Transverse colon (tissue), 4 donors: ENCODE data around the gene CEBPB. TPM values are rescaled to one million over a fixed set of nuclear protein-coding genes. Genes with fewer than 3 reads are reported as not detected.
A peak's percentile ranks its signal among the peaks of the same experiment; 100 is the strongest.

Experiments used
- DNase-seq: peaks from one replicate; pipeline ENCODE4 v3.0.0-alpha.2; 2019
- H3K27ac ChIP-seq, 4 donors: fragments of 200-600 bp; sonication (generic); 2 replicates each; pipeline ENCODE4 v1.5.1; 2016 to 2018; ENCODE audit warnings: inconsistent platforms in 4 of 4
- H3K27me3 ChIP-seq: fragments of 200-600 bp; sonication (generic); 2 replicates; pipeline ENCODE4 v1.5.1; 2017; ENCODE audit warnings: inconsistent platforms
- H3K36me3 ChIP-seq, 4 donors: fragments of 200-600 bp; sonication (generic); 2 replicates each; pipeline ENCODE4 v1.5.1; 2017 to 2019; ENCODE audit warnings: inconsistent platforms in 4 of 4
- H3K4me1 ChIP-seq, 4 donors: fragments of 200-600 bp; sonication (generic); 2 replicates each; pipeline ENCODE4 v1.5.1; 2017 to 2020; ENCODE audit warnings: inconsistent platforms in 4 of 4
- H3K4me3 ChIP-seq, 4 donors: fragments of 200-600 bp; sonication (generic); 1 replicate in 1 of 4; 2 replicates in 3 of 4; pipeline versions ENCODE4 v1.5.1 to v1.6.1; 2017 to 2019; ENCODE audit warnings: inconsistent platforms in 4 of 4
- H3K9me3 ChIP-seq, 2 donors: fragments of 200-600 bp; sonication (generic); 2 replicates each; pipeline ENCODE4 v1.5.1; 2017 to 2019; ENCODE audit warnings: inconsistent platforms in 2 of 2
- EP300 ChIP-seq: sonication (generic); formaldehyde crosslinking; IDR thresholded peaks from one replicate; pipeline ENCODE4 v1.6.1; 2017; ENCODE audit warnings: antibody characterized with exemption, low read depth
- POLR2A ChIP-seq: fragments of 450-650 bp; IDR thresholded peaks from one replicate; pipeline ENCODE4 v1.6.1; 2016; ENCODE audit warnings: antibody characterized with exemption, mild to moderate bottlenecking, moderate library complexity
- POLR2AphosphoS5 ChIP-seq, 3 donors: sonication (generic); formaldehyde crosslinking; IDR thresholded peaks; one replicate each; pipeline ENCODE4 v1.6.1; 2016; ENCODE audit warnings: antibody characterized with exemption in 3 of 3
- WGBS, 2 donors: methylation state at CpG; one replicate each; pipeline ENCODE4 v1.1.5; 2018; ENCODE audit warnings: low coverage in 1 of 2; 5-methylcytosine and 5-hydroxymethylcytosine counted together
- in situ Hi-C, 4 donors: fragments of 200-750 bp; cut with MboI; loops; one replicate each; pipeline versions ENCODE4 v1.15.0 to v1.15.1; 2017; ENCODE audit warnings: low sequenced_read_pairs in 3 of 4, low pct_ligation_motif_present in 1 of 4, low pct_unique_long_range_greater_than_20kb in 1 of 4
- intact Hi-C: fragments of 100-400 bp; cut with DNase I; formaldehyde crosslinking; loops from one replicate; pipeline ENCODE4 v1.15.1; 2023; ENCODE audit warnings: low total_unique reads
- total RNA-seq, 4 donors: library from RNA; depleted of rRNA; stranded (reverse); fragments of >200 nt; gene quantifications; one replicate each; pipeline ENCODE4 v1.1.0, GENCODE V29; 2016
- TF ChIP-seq, protein P1 (sequence below), 5 experiments: fragments of 200-600 bp in 3 of 5; fragments of 450-650 bp in 2 of 5; sonication (generic) in 3 of 5; IDR thresholded peaks; 1 replicate in 2 of 5; 2 replicates in 3 of 5; pipeline ENCODE4 v1.5.1; 2016 to 2017; ENCODE audit warnings: antibody characterized with exemption in 5 of 5, inconsistent platforms in 3 of 5, mild to moderate bottlenecking in 2 of 5, moderate library complexity in 1 of 5

The CEBPB gene
- total RNA-seq, 4 donors from 2014 or later = 26.1 to 78.9 (median 57.1) TPM

- H3K27ac ChIP-seq = no peak overlapping the region
- no peak overlapping the region for H3K4me3 ChIP-seq
- no peaks in the 10 kb centered on the region for H3K36me3 ChIP-seq
- intact Hi-C loops (no loop called here), in situ Hi-C loops (loop anchor here in 1 of 4 donors (25.0 kb wide), 1 partner anchor 122 kb away; no protein-coding TSS in a partner anchor)
- no peaks in the 10 kb centered on the region for H3K9me3 ChIP-seq
- no peak for DNase-seq
- no peak for TF ChIP-seq POLR2A
- no peak for TF ChIP-seq POLR2AphosphoS5 (IDR thresholded peaks at IDR 0.05)
- TF ChIP-seq, protein P1, sequence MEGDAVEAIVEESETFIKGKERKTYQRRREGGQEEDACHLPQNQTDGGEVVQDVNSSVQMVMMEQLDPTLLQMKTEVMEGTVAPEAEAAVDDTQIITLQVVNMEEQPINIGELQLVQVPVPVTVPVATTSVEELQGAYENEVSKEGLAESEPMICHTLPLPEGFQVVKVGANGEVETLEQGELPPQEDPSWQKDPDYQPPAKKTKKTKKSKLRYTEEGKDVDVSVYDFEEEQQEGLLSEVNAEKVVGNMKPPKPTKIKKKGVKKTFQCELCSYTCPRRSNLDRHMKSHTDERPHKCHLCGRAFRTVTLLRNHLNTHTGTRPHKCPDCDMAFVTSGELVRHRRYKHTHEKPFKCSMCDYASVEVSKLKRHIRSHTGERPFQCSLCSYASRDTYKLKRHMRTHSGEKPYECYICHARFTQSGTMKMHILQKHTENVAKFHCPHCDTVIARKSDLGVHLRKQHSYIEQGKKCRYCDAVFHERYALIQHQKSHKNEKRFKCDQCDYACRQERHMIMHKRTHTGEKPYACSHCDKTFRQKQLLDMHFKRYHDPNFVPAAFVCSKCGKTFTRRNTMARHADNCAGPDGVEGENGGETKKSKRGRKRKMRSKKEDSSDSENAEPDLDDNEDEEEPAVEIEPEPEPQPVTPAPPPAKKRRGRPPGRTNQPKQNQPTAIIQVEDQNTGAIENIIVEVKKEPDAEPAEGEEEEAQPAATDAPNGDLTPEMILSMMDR (IDR thresholded peaks at IDR 0.05) = no peak
- no peak for TF ChIP-seq EP300
- WGBS, 2 donors = 31 to 40% methylated on average over 4 to 8 of the region's 8 CpGs
- peaks cover 0 to 13% (median 8%) of the 10 kb centered on the region in 4 donors for H3K4me1 ChIP-seq
- no peaks in the 10 kb centered on the region for H3K27me3 ChIP-seq
Measured at GRCh38 chr20:50215101-50215690, 24.6 kb downstream of the CEBPB start.

DNA sequence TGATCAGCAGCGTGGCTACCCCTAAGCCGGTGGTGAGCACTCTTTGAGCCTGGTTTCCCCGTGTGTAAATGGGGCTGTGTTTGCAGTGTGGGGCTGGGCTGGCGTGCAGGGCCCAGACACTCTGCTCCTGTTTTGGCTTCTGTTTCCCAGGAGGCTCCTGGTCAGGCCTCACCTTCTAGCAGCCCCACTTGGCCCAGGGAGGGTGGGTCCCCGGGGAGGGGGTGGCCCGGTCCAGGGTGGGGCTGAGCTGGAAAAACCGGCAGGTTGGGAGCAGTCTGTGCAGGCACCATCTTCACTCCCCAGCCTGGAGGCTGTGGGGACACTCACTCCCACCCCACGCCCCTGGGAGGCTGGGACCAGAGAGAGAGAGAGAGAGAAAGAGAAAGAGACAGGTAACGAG lies 25.3 kb downstream of the CEBPB start:
- intact Hi-C loops = no loop called here

DNA sequence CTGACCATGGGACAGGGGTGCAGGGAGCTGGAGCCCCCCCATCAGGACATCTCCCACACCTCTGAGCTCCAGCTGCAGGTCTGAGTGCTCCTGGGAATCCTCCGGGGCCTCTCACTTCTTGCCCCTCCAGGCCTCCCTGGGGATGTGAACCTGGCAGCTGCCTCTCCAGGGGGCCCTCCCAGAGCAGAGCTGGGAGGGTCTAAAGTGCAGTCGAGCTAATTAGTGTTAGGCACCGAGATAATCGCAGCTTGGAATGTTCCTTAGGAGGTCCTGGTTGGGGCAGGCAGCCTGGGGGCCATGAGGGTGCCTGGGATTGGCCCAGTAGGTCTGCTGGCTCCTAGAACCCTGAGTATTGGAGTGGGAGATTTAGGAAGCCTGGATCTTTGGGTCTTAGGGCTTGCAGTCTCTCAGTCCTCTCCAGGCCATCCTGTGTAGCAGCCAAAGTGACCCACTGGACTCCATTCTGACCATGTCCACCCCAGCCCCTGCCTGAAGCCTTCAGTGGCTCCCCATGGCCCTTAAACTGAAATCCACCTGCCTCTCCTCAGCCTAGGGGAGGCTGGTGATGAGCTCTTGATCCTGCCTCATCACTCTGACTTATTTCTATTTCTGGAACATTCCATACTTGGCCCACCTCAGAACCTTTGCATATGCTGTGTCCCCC lies 26.0 kb downstream of the CEBPB start:
- 39% methylated on average over 4 of the region's 4 CpGs; no CpG with 5 or more reads in 1 of the 2 donors for WGBS, 2 donors
- DNase-seq = no peak

More for the DNA sequence above, 25.3 kb downstream of the CEBPB start:
- Histone ChIP-seq H3K9me3 (no peaks in the 10 kb centered on the region), H3K27ac (no peak overlapping the region), H3K36me3 (no peaks in the 10 kb centered on the region), H3K4me1 (peaks cover 0 to 13% (median 8%) of the 10 kb centered on the region in 4 donors), H3K4me3 (no peak overlapping the region), H3K27me3 (no peaks in the 10 kb centered on the region)
- in situ Hi-C loops = loop anchor here in 1 of 4 donors (25.0 kb wide), 1 partner anchor 121 kb away; no protein-coding TSS in a partner anchor
- TF ChIP-seq, protein P1 (IDR thresholded peaks at IDR 0.05) = no peak
- no peak for TF ChIP-seq POLR2A
- no peak for TF ChIP-seq EP300
- peak; percentile 56 for DNase-seq
- WGBS, 2 donors = 37 to 64% methylated on average over 2 to 8 of the region's 9 CpGs

More for the DNA sequence above, 26.0 kb downstream of the CEBPB start:
- Histone ChIP-seq H3K36me3 (no peaks in the 10 kb centered on the region), H3K27me3 (no peaks in the 10 kb centered on the region), H3K4me1 (peaks cover 0 to 13% (median 8%) of the 10 kb centered on the region in 4 donors), H3K4me3 (no peak overlapping the region), H3K27ac (no peak overlapping the region), H3K9me3 (no peaks in the 10 kb centered on the region)
- intact Hi-C loops (no loop called here), in situ Hi-C loops (loop anchor here in 1 of 4 donors (25.0 kb wide), 1 partner anchor 121 kb away; no protein-coding TSS in a partner anchor)
- TF ChIP-seq POLR2A (no peak), EP300 (no peak), POLR2AphosphoS5 (IDR thresholded peaks at IDR 0.05) (no peak)
- TF ChIP-seq, protein P1 (IDR thresholded peaks at IDR 0.05) = no peak
